BE2C (cell line): ENCODE measurements around the gene MYEOV.
A peak's percentile ranks its signal among the peaks of the same experiment; 100 is the strongest.

Experiments used
- DNase-seq: peaks from one replicate; pipeline ENCODE4 v3.0.0-alpha.2; 2020
- H3K27me3 ChIP-seq: fragments of 250-450 bp; sonication (Bioruptor Pico); 2 replicates; pipeline ENCODE4 v1.5.1; 2020; ENCODE audit warnings: mild to moderate bottlenecking
- H3K36me3 ChIP-seq: fragments of 250-450 bp; sonication (Bioruptor Pico); 2 replicates; pipeline ENCODE4 v1.5.1; 2020; ENCODE audit warnings: mild to moderate bottlenecking
- H3K4me1 ChIP-seq: fragments of 250-450 bp; sonication (Bioruptor Pico); 2 replicates; pipeline ENCODE4 v1.5.1; 2020
- H3K4me3 ChIP-seq: 2 replicates; pipeline ENCODE4 v1.5.1; 2011; ENCODE audit warnings: low read depth, low read length
- H3K9me3 ChIP-seq: fragments of 250-450 bp; sonication (Bioruptor Pico); 2 replicates; pipeline ENCODE4 v1.5.1; 2020
- TF ChIP-seq, protein P1 (sequence below): IDR thresholded peaks from 2 replicates; pipeline ENCODE4 v1.5.1; 2012; ENCODE audit warnings: mild to moderate bottlenecking, low read depth, low read length

MYEOV gene

DNA sequence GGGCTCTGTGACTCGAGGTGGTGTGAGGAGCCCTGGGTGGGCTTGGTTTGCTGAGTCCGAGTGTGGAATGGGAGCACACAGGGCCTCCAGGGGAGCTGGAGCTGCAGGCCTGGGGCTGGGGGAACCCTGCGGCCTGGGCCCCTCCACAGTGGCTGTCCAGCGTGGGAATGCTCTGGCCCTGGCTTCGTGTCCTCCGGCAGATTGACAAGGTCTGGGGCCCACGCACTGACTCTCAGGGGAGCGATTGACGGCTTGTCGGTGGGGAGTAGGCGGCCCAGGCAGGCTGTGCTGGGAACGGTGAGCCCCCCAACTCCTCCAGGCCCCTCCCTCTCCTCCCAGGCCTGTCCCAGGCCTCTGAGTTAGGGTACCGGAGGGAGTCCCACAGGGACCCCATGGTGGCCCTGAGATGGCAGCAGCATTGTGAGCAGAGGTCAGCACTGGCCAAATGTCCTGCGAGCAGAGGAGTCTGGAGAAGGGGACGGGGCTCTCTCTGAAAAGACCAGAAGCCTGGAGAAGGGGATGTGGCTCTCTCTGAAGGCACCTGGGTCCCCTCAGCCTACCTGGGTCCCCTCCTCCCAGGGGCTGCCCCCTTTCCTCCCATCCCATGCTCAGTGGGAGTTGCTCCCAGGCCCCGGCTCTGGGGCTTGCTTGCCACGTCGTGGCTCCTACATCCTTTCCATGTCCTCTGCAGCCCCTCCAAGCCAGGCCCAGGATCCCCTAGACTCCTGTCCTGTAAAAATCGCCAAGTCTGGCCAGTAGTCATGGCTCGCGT lies 23.8 kb upstream of the MYEOV start:
- no peaks in the 10 kb centered on the region; the same call in 1 of the 2 replicates for H3K4me1 ChIP-seq
- H3K27me3 ChIP-seq: no peaks in the 10 kb centered on the region
- no peak for DNase-seq
- TF ChIP-seq, protein P1, sequence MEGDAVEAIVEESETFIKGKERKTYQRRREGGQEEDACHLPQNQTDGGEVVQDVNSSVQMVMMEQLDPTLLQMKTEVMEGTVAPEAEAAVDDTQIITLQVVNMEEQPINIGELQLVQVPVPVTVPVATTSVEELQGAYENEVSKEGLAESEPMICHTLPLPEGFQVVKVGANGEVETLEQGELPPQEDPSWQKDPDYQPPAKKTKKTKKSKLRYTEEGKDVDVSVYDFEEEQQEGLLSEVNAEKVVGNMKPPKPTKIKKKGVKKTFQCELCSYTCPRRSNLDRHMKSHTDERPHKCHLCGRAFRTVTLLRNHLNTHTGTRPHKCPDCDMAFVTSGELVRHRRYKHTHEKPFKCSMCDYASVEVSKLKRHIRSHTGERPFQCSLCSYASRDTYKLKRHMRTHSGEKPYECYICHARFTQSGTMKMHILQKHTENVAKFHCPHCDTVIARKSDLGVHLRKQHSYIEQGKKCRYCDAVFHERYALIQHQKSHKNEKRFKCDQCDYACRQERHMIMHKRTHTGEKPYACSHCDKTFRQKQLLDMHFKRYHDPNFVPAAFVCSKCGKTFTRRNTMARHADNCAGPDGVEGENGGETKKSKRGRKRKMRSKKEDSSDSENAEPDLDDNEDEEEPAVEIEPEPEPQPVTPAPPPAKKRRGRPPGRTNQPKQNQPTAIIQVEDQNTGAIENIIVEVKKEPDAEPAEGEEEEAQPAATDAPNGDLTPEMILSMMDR: no peak
- H3K36me3 ChIP-seq: no peaks in the 10 kb centered on the region
- no peak overlapping the region for H3K4me3 ChIP-seq
- no peaks in the 10 kb centered on the region for H3K9me3 ChIP-seq

- Histone ChIP-seq H3K4me1 (no peaks in the 10 kb centered on the region; the same call in 1 of the 2 replicates), H3K27me3 (no peaks in the 10 kb centered on the region), H3K9me3 (no peaks in the 10 kb centered on the region), H3K4me3 (no peak overlapping the region), H3K36me3 (no peaks in the 10 kb centered on the region)
- no peak for DNase-seq
- TF ChIP-seq, protein P1: 0 out of 2 replicates have a peak, but pooled peaks have one; percentile 8
These were observed 23.0 kb upstream of the MYEOV start for GRCh38 chr11:69270941-69271340.

DNA sequence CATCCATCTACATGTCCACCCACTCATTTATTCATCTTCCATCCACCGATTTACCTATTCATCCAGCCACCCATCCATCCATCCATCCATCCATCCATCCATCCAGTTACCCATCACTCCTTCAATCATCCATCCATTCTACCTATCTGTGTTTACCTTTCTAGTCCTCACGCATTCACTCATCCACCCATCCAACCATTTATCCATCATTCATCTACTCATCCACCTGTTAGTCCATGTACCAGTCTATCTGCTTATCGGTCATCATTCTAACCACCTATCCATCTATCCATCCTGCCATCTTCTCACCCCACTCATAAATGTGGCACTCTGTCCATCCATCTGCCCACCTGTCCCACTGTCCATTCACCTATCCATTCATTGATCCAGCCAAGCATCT lies 21.9 kb upstream of the MYEOV start:
- Histone ChIP-seq H3K27me3 (no peaks in the 10 kb centered on the region), H3K4me3 (no peak overlapping the region), H3K36me3 (no peaks in the 10 kb centered on the region), H3K4me1 (no peaks in the 10 kb centered on the region; the same call in 1 of the 2 replicates), H3K9me3 (no peaks in the 10 kb centered on the region)
- TF ChIP-seq, protein P1: no peak
- DNase-seq: no peak

DNA sequence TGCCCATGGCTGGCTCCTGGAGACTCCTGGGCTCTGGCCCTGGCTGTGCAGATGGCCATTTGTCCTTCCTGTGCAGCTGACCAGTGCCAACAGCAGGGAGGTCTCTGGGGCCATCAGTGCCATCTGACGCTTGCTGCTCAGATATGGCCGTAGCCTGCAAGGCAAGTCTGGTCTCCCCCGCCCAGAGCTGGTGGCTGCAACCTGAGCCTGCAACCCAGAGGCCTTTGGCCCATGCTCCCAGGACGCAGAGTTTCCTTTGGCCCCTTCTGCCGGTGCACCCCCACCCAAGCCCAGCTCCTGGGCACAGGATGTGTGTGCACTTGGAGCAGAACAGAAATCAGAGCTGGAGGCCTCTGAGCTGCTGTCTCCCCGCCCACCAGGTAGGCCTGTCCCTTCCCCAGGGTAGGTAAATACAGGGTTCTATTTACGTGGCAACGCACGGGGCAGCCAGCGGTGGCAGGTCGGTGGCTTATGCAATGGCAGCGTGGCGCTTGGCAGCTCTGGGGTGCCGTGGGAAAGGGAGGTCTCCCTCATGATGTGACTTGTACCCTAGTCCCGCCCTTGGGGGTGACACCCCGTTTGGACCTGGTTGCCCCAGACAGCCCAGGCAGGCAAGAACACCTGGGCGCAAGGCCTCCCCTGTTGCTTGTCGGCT lies 21.0 kb upstream of the MYEOV start:
- H3K4me1 ChIP-seq: no peaks in the 10 kb centered on the region; the same call in 1 of the 2 replicates
- no peaks in the 10 kb centered on the region for H3K9me3 ChIP-seq
- DNase-seq: no peak
- H3K27me3 ChIP-seq: no peaks in the 10 kb centered on the region
- no peaks in the 10 kb centered on the region for H3K36me3 ChIP-seq
- TF ChIP-seq, protein P1: no peak
- H3K4me3 ChIP-seq: no peak overlapping the region

GRCh38 chr11:69273571-69273970 lies 20.4 kb upstream of the MYEOV start:
- Histone ChIP-seq H3K27me3 (no peaks in the 10 kb centered on the region), H3K4me3 (no peak overlapping the region), H3K36me3 (no peaks in the 10 kb centered on the region), H3K4me1 (no peaks in the 10 kb centered on the region; the same call in 1 of the 2 replicates), H3K9me3 (no peaks in the 10 kb centered on the region)
- DNase-seq: no peak
- TF ChIP-seq, protein P1: no peak

GRCh38 chr11:69274531-69275016 lies 19.4 kb upstream of the MYEOV start:
- Histone ChIP-seq H3K4me1 (no peaks in the 10 kb centered on the region; the same call in 1 of the 2 replicates), H3K4me3 (no peak overlapping the region), H3K36me3 (no peaks in the 10 kb centered on the region), H3K27me3 (no peaks in the 10 kb centered on the region), H3K9me3 (no peaks in the 10 kb centered on the region)
- TF ChIP-seq, protein P1: no peak
- DNase-seq: no peak
